ENCODE measurements around the gene CPLX4. TPM values are rescaled to one million over a fixed set of nuclear protein-coding genes. Genes with fewer than 3 reads are reported as not detected.

Gene CPLX4
- total RNA-seq, 1 donor from 2014 or later = not detected

- H3K36me3 Mint-ChIP-seq (ENCODE audit: low read depth, unreplicated experiment) = peaks cover 9% of the 10 kb centered on the region
- peaks cover 53% of the 10 kb centered on the region for H3K27me3 Mint-ChIP-seq (ENCODE audit: unreplicated experiment)
- no peaks in the 10 kb centered on the region for H3K9me3 Mint-ChIP-seq (ENCODE audit: unreplicated experiment)
- no peak for TF ChIP-seq CTCF (IDR thresholded peaks at IDR 0.05; ENCODE audit: unreplicated experiment)
- H3K4me3 Mint-ChIP-seq (ENCODE audit: unreplicated experiment) = peak overlapping the region; percentile 80
- peak overlapping the region; percentile 18 for H3K27ac Mint-ChIP-seq (ENCODE audit: unreplicated experiment)
- no peak for DNase-seq (ENCODE audit: low spot score)
- H3K4me1 Mint-ChIP-seq (ENCODE audit: unreplicated experiment) = peaks cover 13% of the 10 kb centered on the region
Measured at GRCh38 chr18:59269563-59270119, 48.8 kb downstream of the CPLX4 start.

- peak; percentile 81 for DNase-seq (ENCODE audit: low spot score)
- H3K27me3 Mint-ChIP-seq (ENCODE audit: unreplicated experiment) = peaks cover 48% of the 10 kb centered on the region
- H3K4me3 Mint-ChIP-seq (ENCODE audit: unreplicated experiment) = no peak overlapping the region
- peaks cover 13% of the 10 kb centered on the region for H3K4me1 Mint-ChIP-seq (ENCODE audit: unreplicated experiment)
- H3K36me3 Mint-ChIP-seq (ENCODE audit: low read depth, unreplicated experiment) = peaks cover 9% of the 10 kb centered on the region
- no peaks in the 10 kb centered on the region for H3K9me3 Mint-ChIP-seq (ENCODE audit: unreplicated experiment)
- H3K27ac Mint-ChIP-seq (ENCODE audit: unreplicated experiment) = no peak overlapping the region
- TF ChIP-seq CTCF (IDR thresholded peaks at IDR 0.05; ENCODE audit: unreplicated experiment) = peak; percentile 23
Measured at GRCh38 chr18:59268721-59269562, 49.5 kb downstream of the CPLX4 start.

- Mint-ChIP-seq H3K27ac (ENCODE audit: unreplicated experiment) (no peak overlapping the region), H3K27me3 (ENCODE audit: unreplicated experiment) (peaks cover 49% of the 10 kb centered on the region), H3K36me3 (ENCODE audit: low read depth, unreplicated experiment) (peaks cover 9% of the 10 kb centered on the region), H3K4me1 (ENCODE audit: unreplicated experiment) (peaks cover 13% of the 10 kb centered on the region), H3K4me3 (ENCODE audit: unreplicated experiment) (no peak overlapping the region), H3K9me3 (ENCODE audit: unreplicated experiment) (no peaks in the 10 kb centered on the region)
- no peak for DNase-seq (ENCODE audit: low spot score)
- TF ChIP-seq CTCF (IDR thresholded peaks at IDR 0.05; ENCODE audit: unreplicated experiment) = no peak
Measured at GRCh38 chr18:59268127-59268720, 50.2 kb downstream of the CPLX4 start.

GRCh38 chr18:59267503-59268126 lies 50.8 kb downstream of the CPLX4 start:
- H3K4me3 Mint-ChIP-seq (ENCODE audit: unreplicated experiment) = no peak overlapping the region
- TF ChIP-seq CTCF (IDR thresholded peaks at IDR 0.05; ENCODE audit: unreplicated experiment) = no peak
- no peak overlapping the region for H3K27ac Mint-ChIP-seq (ENCODE audit: unreplicated experiment)
- peaks cover 9% of the 10 kb centered on the region for H3K36me3 Mint-ChIP-seq (ENCODE audit: low read depth, unreplicated experiment)
- H3K27me3 Mint-ChIP-seq (ENCODE audit: unreplicated experiment) = peaks cover 55% of the 10 kb centered on the region
- no peaks in the 10 kb centered on the region for H3K9me3 Mint-ChIP-seq (ENCODE audit: unreplicated experiment)
- DNase-seq (ENCODE audit: low spot score) = no peak
- H3K4me1 Mint-ChIP-seq (ENCODE audit: unreplicated experiment) = peaks cover 13% of the 10 kb centered on the region

Data from endothelial cell (in vitro differentiated cells).